Testis (tissue), 2 donors: ENCODE data around the gene SUV39H1.

Experiments used
- POLR2A ChIP-seq: fragments of 450-650 bp; IDR thresholded peaks from one replicate; pipeline ENCODE4 v1.6.1; 2017; ENCODE audit warnings: antibody characterized with exemption, mild to moderate bottlenecking, moderate library complexity
- TF ChIP-seq, protein P1 (sequence below), 3 experiments: fragments of 450-650 bp in 2 of 3; fragments of 200-600 bp in 1 of 3; sonication (generic) in 1 of 3; IDR thresholded peaks; one replicate each; pipeline ENCODE4 v1.5.1; 2016 to 2019; ENCODE audit warnings: antibody characterized with exemption in 3 of 3, mild to moderate bottlenecking in 2 of 3, moderate library complexity in 1 of 3

DNA sequence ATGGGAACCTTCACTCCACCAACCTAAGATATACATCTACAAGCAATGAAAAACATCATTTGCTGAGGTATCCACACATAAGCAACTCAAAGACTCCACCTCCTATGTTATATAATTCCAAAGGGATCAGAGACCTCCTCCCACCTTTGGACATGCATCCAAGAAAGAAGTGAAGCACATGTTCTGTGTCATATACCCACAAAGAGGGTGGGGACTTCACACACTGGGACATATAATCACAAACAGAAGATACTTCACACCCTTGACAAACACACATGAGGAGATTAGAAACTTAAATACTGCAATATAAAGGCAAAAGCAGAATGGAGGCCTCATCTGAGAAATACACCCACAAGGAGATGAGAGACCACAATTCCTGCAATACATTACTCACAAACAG lies 25.4 kb downstream of the SUV39H1 start:
- TF ChIP-seq, protein P1, sequence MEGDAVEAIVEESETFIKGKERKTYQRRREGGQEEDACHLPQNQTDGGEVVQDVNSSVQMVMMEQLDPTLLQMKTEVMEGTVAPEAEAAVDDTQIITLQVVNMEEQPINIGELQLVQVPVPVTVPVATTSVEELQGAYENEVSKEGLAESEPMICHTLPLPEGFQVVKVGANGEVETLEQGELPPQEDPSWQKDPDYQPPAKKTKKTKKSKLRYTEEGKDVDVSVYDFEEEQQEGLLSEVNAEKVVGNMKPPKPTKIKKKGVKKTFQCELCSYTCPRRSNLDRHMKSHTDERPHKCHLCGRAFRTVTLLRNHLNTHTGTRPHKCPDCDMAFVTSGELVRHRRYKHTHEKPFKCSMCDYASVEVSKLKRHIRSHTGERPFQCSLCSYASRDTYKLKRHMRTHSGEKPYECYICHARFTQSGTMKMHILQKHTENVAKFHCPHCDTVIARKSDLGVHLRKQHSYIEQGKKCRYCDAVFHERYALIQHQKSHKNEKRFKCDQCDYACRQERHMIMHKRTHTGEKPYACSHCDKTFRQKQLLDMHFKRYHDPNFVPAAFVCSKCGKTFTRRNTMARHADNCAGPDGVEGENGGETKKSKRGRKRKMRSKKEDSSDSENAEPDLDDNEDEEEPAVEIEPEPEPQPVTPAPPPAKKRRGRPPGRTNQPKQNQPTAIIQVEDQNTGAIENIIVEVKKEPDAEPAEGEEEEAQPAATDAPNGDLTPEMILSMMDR (IDR thresholded peaks at IDR 0.05) = no peak
- no peak for TF ChIP-seq POLR2A
